CD4-positive, alpha-beta T cell treated with Interleukin-17A for 1 hour (primary cell): Measurements from ENCODE around the gene ZBBX.

Experiments used
- DNase-seq: peaks from one replicate; pipeline ENCODE4 v3.0.0-alpha.2; 2020

ZBBX gene

GRCh38 chr3:167306319-167306718, 73.8 kb downstream of the ZBBX start:
- no peak for DNase-seq

DNA sequence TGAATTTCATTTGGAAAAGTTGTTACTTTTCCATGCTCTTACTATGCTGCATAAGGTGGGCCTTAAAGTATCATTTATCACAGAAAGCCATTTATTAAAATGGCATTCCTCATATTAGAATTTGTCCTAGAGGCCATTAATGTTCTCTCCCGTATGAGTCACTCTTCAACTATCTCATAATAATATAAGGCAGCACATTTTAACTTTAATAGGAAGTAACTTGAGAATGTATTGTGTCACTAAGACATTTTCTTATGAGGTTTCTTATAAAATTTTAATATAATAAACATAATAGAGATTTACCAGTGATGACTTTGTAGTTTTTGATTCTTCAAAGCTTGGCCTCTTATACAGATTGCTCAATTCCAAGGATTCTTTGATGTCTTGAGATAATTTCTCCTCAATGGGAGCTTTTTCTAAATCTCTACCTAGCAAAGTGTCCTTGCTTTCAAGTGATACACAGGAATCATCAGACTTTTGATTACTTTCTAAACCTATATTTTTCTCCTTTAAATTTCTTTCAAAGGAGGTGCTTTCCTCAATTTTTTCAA, 74.7 kb downstream of the ZBBX start:
- no peak for DNase-seq

- DNase-seq, result no peak
Measured at GRCh38 chr3:167304077-167304476, 76.0 kb downstream of the ZBBX start.

GRCh38 chr3:167302678-167303077, 77.4 kb downstream of the ZBBX start:
- no peak for DNase-seq

DNA sequence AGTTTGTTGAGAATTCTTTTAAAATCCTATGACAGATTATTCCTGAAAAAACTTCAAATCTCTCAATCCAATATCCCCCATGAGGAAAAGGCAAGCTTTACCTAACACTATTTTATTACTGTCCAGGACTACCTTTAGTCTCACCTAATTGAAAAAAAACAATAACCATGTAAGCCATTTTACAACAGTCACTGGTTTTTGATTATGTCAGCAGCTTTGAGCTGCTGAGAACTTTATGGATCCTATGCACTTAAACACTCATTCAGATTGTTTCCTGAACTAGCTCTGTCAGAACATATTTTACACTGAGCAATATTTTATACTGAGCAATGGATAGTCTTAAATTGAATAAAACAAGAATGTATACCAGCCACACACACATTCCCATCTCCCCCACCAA, 79.9 kb downstream of the ZBBX start:
- DNase-seq, result no peak

DNA sequence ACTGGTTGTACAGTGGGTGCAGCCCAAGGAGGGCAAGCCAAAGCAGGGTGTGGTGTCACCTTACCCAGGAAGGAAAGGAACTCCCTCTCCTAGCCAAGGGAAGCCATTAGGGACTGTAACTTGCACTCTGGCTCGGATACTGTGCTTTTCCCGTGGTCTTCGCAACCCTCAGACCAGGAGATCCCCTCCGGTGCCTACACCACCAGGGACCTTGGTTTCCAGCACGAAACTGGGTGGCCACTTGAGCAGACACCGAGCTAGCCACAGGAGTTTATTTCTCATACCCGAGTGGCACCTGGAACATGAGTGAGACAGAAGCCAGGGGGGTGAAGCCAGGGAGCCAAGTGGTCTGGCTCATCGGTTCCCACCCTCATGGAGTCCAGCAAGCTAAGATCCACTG, 90.7 kb downstream of the ZBBX start:
- DNase-seq, result no peak

DNA sequence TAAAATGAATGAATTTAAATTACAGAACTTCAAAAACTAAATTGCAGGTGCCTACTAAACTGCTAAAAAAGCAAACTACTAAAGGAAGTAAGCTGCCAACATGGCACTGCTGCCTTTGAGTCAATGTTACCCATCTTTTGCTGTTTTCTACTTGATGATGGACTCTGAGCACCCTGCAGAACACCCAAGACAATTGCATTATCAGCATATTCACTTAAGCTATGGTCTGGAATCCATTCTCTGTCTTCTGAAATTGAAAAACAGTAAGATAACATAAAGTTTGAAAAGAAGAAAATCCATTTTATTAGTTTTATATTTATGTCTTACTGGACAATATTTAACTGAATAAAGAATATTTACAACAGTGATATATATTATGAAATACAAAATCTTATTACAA, 91.4 kb downstream of the ZBBX start:
- no peak for DNase-seq

DNA sequence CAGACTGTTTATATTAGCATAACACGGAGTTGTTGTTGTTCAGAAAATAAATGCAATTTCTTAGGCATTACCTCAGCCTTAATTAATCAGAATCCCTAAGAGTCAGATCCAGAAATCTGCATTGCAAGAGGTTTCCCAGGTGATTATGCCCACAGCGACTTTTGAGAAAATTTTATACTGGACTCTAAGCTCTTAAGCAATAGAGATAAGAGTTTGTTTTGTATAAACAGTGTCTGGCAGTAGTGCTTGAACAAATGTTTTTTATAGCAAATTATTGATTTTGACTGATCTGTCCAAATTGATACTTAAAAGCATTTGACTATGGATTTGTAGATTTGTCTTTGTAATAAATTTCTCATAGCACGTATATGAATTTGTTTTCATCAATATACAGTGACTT, 92.8 kb downstream of the ZBBX start:
- no peak for DNase-seq

GRCh38 chr3:167274141-167274874, 105.8 kb downstream of the ZBBX start:
- DNase-seq, result no peak

DNA sequence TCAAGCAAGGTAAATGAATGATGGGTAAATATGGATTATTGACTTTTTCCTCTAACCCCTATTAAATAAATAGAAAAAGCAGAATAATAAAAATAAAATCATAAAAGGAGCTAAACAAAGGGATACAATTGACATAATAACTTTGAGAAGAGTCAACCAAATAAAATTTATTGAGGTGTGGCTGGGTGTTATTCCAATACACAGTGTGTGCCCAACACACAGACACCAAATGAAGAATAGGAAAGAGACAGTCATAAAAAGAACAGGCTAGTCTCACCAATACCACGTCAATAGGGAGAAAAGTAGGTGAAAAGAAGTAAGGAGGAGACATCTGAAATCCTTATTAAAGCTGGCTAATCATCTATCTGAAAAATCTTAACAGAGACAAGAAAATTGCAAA, 127.1 kb downstream of the ZBBX start:
- DNase-seq, result no peak

GRCh38 chr3:167251678-167252077, 128.4 kb downstream of the ZBBX start:
- DNase-seq, result no peak

DNA sequence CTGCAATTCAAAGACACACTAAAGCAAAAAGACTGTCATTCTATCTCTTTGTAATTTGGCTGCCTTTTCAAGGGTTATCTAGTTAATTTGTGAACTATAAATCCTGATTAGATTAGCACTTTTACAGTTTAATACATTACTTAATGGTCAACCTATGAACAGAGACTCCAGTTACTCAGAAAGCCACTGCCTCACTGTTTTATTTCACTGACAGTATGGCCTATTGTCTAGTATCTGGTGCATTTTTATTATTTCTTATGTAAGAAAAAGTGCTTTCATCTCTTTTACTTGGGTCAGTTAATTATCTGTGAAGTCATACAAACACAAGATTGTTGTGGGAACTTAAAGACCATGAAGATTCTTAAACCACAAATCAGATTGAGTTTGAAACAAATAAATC, 133.8 kb downstream of the ZBBX start:
- DNase-seq, result no peak

DNA sequence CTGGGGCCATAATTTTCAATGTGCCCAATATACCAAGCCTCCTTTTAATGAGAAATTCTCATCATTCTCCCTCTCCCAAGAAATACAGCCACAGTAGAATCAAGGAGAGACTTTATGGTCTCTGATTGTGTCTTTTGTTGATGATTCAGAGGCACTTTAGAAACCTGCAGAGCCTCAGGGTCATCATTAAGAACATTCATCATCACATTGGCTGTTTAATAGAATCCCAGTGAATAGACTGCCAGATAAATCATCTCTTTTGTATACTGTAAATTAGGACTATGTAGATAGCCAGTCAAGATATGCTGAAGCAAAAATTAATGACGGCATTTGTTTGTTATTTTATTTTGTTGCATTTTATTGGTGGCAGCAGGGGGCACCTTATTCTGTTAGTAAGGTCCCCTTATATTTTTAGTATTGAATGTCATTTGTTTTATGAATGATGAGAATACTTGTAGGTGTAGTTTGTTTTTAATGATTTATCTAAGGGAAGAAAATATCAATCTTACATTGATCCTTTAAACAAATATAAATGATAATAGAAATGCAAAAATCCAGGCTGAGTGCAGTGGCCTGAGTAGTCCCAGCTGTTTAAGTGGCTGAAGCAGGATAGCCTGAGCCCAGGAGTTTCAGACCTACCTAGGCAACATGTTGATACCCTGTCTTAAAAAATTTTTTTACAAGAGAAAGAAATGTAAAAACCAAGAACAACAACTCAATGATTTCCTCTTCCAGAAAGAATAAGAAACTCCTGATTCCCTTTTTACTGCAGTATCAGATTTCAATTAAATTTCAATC, 138.8 kb downstream of the ZBBX start:
- no peak for DNase-seq

- DNase-seq, result no peak
Measured at GRCh38 chr3:167228135-167228534, 152.0 kb downstream of the ZBBX start.

GRCh38 chr3:167225821-167226220, 154.3 kb downstream of the ZBBX start:
- no peak for DNase-seq

- no peak for DNase-seq
Measured at GRCh38 chr3:167209011-167209410, 171.1 kb downstream of the ZBBX start.

DNA sequence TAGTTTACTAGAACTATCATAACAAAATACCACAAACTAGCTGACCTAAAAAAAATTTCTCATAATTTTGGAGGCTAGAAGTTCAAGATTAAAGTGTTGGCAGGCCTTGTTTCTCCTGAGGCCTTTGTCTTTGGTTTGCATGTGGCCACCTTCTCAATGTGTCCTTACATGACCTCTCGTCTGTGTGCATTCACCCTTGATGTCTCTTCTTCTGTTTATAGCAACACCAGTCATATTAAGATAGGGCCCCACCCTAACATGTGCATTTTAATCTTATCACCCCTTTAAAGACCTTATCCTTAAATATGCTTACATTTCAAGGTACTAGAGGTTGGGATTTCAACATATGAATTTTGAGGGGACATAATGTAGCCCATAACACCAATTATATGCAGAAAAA, 177.0 kb downstream of the ZBBX start:
- no peak for DNase-seq

- DNase-seq, result no peak
Measured at GRCh38 chr3:167198949-167199600, 181.0 kb downstream of the ZBBX start.
